AG04449 (cell line): ENCODE results near the gene EPN3.

Experiments
- CTCF ChIA-PET: fragments of 350-600 bp; formaldehyde crosslinking; extraction: SDS; loops from one replicate; lab custom pipeline; 2021; ENCODE audit warnings: antibody characterized with exemption; lab: Yijun Ruan, JAX
- POLR2A ChIA-PET: fragments of 400-600, 350-600 bp; formaldehyde crosslinking; extraction: SDS; loops from one replicate; lab custom pipeline; 2020; ENCODE audit warnings: antibody characterized with exemption, inconsistent platforms; lab: Yijun Ruan, JAX
- DNase-seq: peaks from one replicate; pipeline ENCODE4 v3.0.0-alpha.2; 2010; ENCODE audit warnings: low read depth, low spot score
- H3K4me3 ChIP-seq: 2 replicates; pipeline ENCODE4 v1.5.1; 2011; ENCODE audit warnings: low read depth, mild to moderate bottlenecking, control low read depth, low read length
- CTCF ChIP-seq: IDR thresholded peaks from one replicate; pipeline ENCODE4 v1.5.1; 2011; ENCODE audit warnings: mild to moderate bottlenecking, moderate library complexity, low read length, control low read depth, inconsistent platforms; ENCODE audit not compliant: insufficient read depth; ENCODE audit errors: missing control alignments

The EPN3 gene

GRCh38 chr17:50565402-50566350 is 33.1 kb downstream of the EPN3 start:
- ChIA-PET POLR2A (no interaction called here), CTCF (interaction anchor here (0.9 to 7.0 kb wide), 5 partner anchors 14 to 127 kb away, joined by 3 to 69 read pairs (median 3); no protein-coding TSS in a partner anchor)
- TF ChIP-seq CTCF = no peak
- no peak overlapping the region for H3K4me3 ChIP-seq
- no peak for DNase-seq

- no peak for DNase-seq
- CTCF ChIA-PET = no interaction called here
- POLR2A ChIA-PET = no interaction called here
- no peak for TF ChIP-seq CTCF
- no peak overlapping the region for H3K4me3 ChIP-seq
These were observed 34.4 kb downstream of the EPN3 start for GRCh38 chr17:50566886-50567285.

GRCh38 chr17:50568659-50569058 is 36.1 kb downstream of the EPN3 start:
- no peak for DNase-seq
- no peak for TF ChIP-seq CTCF
- ChIA-PET CTCF (interaction anchor here (1.0 to 1.9 kb wide), 2 partner anchors 18 to 127 kb away, joined by 3 to 5 read pairs; no protein-coding TSS in a partner anchor), POLR2A (no interaction called here)
- H3K4me3 ChIP-seq = no peak overlapping the region

GRCh38 chr17:50569592-50569991 is 37.1 kb downstream of the EPN3 start:
- POLR2A ChIA-PET = no interaction called here
- CTCF ChIA-PET = interaction anchor here (0.6 to 2.2 kb wide), 3 partner anchors 18 to 57 kb away, joined by 3 to 8 read pairs (median 4); no protein-coding TSS in a partner anchor
- DNase-seq = no peak
- TF ChIP-seq CTCF = no peak
- no peak overlapping the region for H3K4me3 ChIP-seq

GRCh38 chr17:50570032-50570431 is 37.5 kb downstream of the EPN3 start:
- ChIA-PET POLR2A (no interaction called here), CTCF (interaction anchor here (0.6 to 2.2 kb wide), 3 partner anchors 18 to 56 kb away, joined by 3 to 8 read pairs (median 4); no protein-coding TSS in a partner anchor)
- H3K4me3 ChIP-seq = no peak overlapping the region
- DNase-seq = no peak
- TF ChIP-seq CTCF = no peak

GRCh38 chr17:50570528-50570927 is 38.0 kb downstream of the EPN3 start:
- no peak for DNase-seq
- no peak overlapping the region for H3K4me3 ChIP-seq
- TF ChIP-seq CTCF = no peak
- ChIA-PET POLR2A (no interaction called here), CTCF (interaction anchor here (0.6 to 2.2 kb wide), 2 partner anchors 20 to 56 kb away, joined by 3 to 8 read pairs; no protein-coding TSS in a partner anchor)
